ENCODE measurements around the gene HOXA13.

GRCh38 chr7:27208998-27209397, 9.1 kb upstream of the HOXA13 start:
- TF ChIP-seq ESRRA (IDR thresholded peaks at IDR 0.05; ENCODE audit: low read length) (no peak), CREB1 (IDR thresholded peaks at IDR 0.05; ENCODE audit: low read depth) (no peak), RAD21 (IDR thresholded peaks at IDR 0.05; ENCODE audit: insufficient read depth, low read depth, low read length) (no peak), CTCF (IDR thresholded peaks at IDR 0.05 in 2 of 3, conservative IDR thresholded peaks at IDR 0.05 in 1 of 3; ENCODE audit: control insufficient read depth in 2 of 3, extremely low read depth in 1 of 3, insufficient read depth in 1 of 3, low read depth in 3 of 3, low read length in 3 of 3) (no peak), CBX5 (IDR thresholded peaks at IDR 0.05; ENCODE audit: low read depth) (no peak), GABPA (IDR thresholded peaks at IDR 0.05; ENCODE audit: low read depth) (no peak), ATF7 (IDR thresholded peaks at IDR 0.05; ENCODE audit: low read depth) (no peak), TAF1 (IDR thresholded peaks at IDR 0.05; ENCODE audit: borderline replicate concordance, low read depth, low read length) (no peak), POLR2AphosphoS5 (IDR thresholded peaks at IDR 0.05; ENCODE audit: low read length) (no peak), CUX1 (IDR thresholded peaks at IDR 0.05; ENCODE audit: insufficient replicate concordance, low read depth, low read length) (no peak)
- TF ChIP-seq, protein P1, sequence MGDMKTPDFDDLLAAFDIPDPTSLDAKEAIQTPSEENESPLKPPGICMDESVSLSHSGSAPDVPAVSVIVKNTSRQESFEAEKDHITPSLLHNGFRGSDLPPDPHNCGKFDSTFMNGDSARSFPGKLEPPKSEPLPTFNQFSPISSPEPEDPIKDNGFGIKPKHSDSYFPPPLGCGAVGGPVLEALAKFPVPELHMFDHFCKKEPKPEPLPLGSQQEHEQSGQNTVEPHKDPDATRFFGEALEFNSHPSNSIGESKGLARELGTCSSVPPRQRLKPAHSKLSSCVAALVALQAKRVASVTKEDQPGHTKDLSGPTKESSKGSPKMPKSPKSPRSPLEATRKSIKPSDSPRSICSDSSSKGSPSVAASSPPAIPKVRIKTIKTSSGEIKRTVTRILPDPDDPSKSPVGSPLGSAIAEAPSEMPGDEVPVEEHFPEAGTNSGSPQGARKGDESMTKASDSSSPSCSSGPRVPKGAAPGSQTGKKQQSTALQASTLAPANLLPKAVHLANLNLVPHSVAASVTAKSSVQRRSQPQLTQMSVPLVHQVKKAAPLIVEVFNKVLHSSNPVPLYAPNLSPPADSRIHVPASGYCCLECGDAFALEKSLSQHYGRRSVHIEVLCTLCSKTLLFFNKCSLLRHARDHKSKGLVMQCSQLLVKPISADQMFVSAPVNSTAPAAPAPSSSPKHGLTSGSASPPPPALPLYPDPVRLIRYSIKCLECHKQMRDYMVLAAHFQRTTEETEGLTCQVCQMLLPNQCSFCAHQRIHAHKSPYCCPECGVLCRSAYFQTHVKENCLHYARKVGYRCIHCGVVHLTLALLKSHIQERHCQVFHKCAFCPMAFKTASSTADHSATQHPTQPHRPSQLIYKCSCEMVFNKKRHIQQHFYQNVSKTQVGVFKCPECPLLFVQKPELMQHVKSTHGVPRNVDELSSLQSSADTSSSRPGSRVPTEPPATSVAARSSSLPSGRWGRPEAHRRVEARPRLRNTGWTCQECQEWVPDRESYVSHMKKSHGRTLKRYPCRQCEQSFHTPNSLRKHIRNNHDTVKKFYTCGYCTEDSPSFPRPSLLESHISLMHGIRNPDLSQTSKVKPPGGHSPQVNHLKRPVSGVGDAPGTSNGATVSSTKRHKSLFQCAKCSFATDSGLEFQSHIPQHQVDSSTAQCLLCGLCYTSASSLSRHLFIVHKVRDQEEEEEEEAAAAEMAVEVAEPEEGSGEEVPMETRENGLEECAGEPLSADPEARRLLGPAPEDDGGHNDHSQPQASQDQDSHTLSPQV (IDR thresholded peaks at IDR 0.05): no peak
- TF ChIP-seq, protein P2, sequence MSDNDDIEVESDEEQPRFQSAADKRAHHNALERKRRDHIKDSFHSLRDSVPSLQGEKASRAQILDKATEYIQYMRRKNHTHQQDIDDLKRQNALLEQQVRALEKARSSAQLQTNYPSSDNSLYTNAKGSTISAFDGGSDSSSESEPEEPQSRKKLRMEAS (IDR thresholded peaks at IDR 0.05; ENCODE audit: low read depth, low read length): no peak
